ENCODE data around the gene TRIP10. TPM values are rescaled to one million over a fixed set of nuclear protein-coding genes. Genes with fewer than 3 reads are reported as not detected.
A peak's percentile ranks its signal among the peaks of the same experiment; 100 is the strongest.
"Not testable (repeated sequence)": the region's sequence is repeated elsewhere in the genome, so short reads cannot be mapped to it uniquely, and the experiment has no call there.

TRIP10 gene
- polyA plus RNA-seq, 10 donors = 39.9 to 67.8 (median 54.8) TPM

- no peak for DNase-seq
These were observed 27.0 kb downstream of the TRIP10 start for GRCh38 chr19:6766357-6767080.

GRCh38 chr19:6767081-6767356 is 27.5 kb downstream of the TRIP10 start:
- DNase-seq = no peak

- DNase-seq = no peak
These were observed 28.1 kb downstream of the TRIP10 start, which contains the start of gene SH2D3A for GRCh38 chr19:6767357-6768235. Gene SH2D3A (minus strand): TSS chr19:6767435. CDS start chr19:6763748, 3,687 bp downstream.

- no peak for DNase-seq
These were observed 28.8 kb downstream of the TRIP10 start for GRCh38 chr19:6768236-6768785.

- no peak for DNase-seq
These were observed 29.6 kb downstream of the TRIP10 start for GRCh38 chr19:6769006-6769619.

GRCh38 chr19:6771648-6772027 is 32.2 kb downstream of the TRIP10 start:
- DNase-seq = not testable (repeated sequence)

- peak in 1 of 3 donors; percentile 45 for DNase-seq
These were observed 32.8 kb downstream of the TRIP10 start, which contains the start of gene VAV1 for GRCh38 chr19:6772028-6772865. Gene VAV1 (plus strand): TSS chr19:6772708. CDS start chr19:6772808, 100 bp downstream.

GRCh38 chr19:6772866-6773322 is 33.4 kb downstream of the TRIP10 start:
- DNase-seq = no peak

- DNase-seq = no peak
These were observed 33.9 kb downstream of the TRIP10 start for GRCh38 chr19:6773323-6773931.

GRCh38 chr19:6774821-6775707 is 35.6 kb downstream of the TRIP10 start:
- no peak for DNase-seq

- DNase-seq = not testable (repeated sequence)
These were observed 36.6 kb downstream of the TRIP10 start for GRCh38 chr19:6776045-6776444.

- no peak for DNase-seq
These were observed 37.5 kb downstream of the TRIP10 start for GRCh38 chr19:6776999-6777398.

GRCh38 chr19:6777434-6777833 is 38.0 kb downstream of the TRIP10 start:
- DNase-seq = no peak

- no peak for DNase-seq
These were observed 38.9 kb downstream of the TRIP10 start for GRCh38 chr19:6778386-6778785.

GRCh38 chr19:6779206-6779605 is 39.7 kb downstream of the TRIP10 start:
- DNase-seq = no peak

- no peak for DNase-seq
These were observed 47.9 kb downstream of the TRIP10 start for GRCh38 chr19:6787393-6787792.

GRCh38 chr19:6788896-6789295 is 49.4 kb downstream of the TRIP10 start:
- no peak for DNase-seq

- no peak for DNase-seq
These were observed 51.0 kb downstream of the TRIP10 start for GRCh38 chr19:6790194-6791128.

GRCh38 chr19:6791237-6791636 is 51.8 kb downstream of the TRIP10 start:
- DNase-seq = no peak
